ENCODE results near the gene QPCTL. TPM values are rescaled to one million over a fixed set of nuclear protein-coding genes. Genes with fewer than 3 reads are reported as not detected.

The QPCTL gene
- total and polyA plus RNA-seq, 2 of the 13 experiments (the other 11 are each of a cell fraction or from before 2014, with no cell fraction given) = 16.0 to 19.1 TPM

DNA sequence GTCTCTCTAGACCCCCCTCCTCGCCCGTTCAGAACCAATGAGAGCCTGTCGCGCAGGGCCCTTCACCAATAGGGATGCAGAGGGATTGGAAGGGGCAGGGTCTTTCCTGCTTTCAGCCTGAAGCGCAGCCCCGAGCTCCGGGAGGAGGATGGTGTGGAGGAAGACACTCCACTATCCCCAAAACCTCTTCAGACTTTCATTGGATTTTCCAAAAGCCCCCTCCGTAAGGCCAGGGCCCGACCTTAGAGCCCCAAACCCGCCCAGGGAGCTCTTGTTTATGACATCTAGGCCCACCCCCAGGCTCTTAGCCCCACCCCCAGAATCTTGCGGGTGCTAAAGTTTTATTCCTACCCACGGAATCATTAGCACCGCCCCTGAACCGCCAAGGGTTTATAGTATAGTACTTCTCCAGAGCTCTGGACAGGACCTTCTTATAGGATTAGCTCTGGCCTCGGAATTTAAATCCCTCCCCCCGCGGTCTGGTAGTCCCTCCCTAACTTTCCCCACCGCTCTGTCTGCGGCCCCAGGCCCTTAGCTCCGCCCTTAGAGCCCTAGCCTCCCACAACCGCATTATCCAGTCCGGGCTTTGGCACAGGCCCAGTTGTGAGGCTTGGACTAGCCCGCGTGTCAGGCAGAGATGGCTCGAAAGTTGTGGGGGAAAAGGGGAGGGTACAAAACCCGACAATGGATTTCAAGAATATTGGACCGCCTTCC, 46.7 kb upstream of the QPCTL start (continued):
- no peak for TF ChIP-seq NR2C2 (CRISPR knock-in tag; IDR thresholded peaks at IDR 0.05; ENCODE audit: borderline replicate concordance)
- no peak for TF ChIP-seq NR2F2 (IDR thresholded peaks at IDR 0.05; ENCODE audit: borderline replicate concordance, low read depth)
- TF ChIP-seq, protein P1, sequence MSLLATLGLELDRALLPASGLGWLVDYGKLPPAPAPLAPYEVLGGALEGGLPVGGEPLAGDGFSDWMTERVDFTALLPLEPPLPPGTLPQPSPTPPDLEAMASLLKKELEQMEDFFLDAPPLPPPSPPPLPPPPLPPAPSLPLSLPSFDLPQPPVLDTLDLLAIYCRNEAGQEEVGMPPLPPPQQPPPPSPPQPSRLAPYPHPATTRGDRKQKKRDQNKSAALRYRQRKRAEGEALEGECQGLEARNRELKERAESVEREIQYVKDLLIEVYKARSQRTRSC (CRISPR knock-in tag; IDR thresholded peaks at IDR 0.05; ENCODE audit: low read depth) = no peak
- TF ChIP-seq, protein P2, sequence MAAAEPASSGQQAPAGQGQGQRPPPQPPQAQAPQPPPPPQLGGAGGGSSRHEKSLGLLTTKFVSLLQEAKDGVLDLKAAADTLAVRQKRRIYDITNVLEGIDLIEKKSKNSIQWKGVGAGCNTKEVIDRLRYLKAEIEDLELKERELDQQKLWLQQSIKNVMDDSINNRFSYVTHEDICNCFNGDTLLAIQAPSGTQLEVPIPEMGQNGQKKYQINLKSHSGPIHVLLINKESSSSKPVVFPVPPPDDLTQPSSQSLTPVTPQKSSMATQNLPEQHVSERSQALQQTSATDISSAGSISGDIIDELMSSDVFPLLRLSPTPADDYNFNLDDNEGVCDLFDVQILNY (CRISPR knock-in tag; conservative IDR thresholded peaks at IDR 0.05) = no peak
- TF ChIP-seq, protein P3, sequence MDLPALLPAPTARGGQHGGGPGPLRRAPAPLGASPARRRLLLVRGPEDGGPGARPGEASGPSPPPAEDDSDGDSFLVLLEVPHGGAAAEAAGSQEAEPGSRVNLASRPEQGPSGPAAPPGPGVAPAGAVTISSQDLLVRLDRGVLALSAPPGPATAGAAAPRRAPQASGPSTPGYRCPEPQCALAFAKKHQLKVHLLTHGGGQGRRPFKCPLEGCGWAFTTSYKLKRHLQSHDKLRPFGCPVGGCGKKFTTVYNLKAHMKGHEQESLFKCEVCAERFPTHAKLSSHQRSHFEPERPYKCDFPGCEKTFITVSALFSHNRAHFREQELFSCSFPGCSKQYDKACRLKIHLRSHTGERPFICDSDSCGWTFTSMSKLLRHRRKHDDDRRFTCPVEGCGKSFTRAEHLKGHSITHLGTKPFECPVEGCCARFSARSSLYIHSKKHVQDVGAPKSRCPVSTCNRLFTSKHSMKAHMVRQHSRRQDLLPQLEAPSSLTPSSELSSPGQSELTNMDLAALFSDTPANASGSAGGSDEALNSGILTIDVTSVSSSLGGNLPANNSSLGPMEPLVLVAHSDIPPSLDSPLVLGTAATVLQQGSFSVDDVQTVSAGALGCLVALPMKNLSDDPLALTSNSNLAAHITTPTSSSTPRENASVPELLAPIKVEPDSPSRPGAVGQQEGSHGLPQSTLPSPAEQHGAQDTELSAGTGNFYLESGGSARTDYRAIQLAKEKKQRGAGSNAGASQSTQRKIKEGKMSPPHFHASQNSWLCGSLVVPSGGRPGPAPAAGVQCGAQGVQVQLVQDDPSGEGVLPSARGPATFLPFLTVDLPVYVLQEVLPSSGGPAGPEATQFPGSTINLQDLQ (CRISPR knock-in tag; IDR thresholded peaks at IDR 0.05) = no peak
- TF ChIP-seq, protein P4, sequence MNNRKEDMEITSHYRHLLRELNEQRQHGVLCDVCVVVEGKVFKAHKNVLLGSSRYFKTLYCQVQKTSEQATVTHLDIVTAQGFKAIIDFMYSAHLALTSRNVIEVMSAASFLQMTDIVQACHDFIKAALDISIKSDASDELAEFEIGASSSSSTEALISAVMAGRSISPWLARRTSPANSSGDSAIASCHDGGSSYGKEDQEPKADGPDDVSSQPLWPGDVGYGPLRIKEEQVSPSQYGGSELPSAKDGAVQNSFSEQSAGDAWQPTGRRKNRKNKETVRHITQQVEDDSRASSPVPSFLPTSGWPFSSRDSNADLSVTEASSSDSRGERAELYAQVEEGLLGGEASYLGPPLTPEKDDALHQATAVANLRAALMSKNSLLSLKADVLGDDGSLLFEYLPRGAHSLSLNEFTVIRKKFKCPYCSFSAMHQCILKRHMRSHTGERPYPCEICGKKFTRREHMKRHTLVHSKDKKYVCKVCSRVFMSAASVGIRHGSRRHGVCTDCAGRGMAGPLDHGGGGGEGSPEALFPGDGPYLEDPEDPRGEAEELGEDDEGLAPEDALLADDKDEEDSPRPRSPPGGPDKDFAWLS (CRISPR knock-in tag; IDR thresholded peaks at IDR 0.05; ENCODE audit: borderline replicate concordance) = no peak
- peak; percentile 37; the same call in 1 of the 2 replicates for TF ChIP-seq NFYB (CRISPR knock-in tag; IDR thresholded peaks at IDR 0.05)
- TF ChIP-seq, protein P5, sequence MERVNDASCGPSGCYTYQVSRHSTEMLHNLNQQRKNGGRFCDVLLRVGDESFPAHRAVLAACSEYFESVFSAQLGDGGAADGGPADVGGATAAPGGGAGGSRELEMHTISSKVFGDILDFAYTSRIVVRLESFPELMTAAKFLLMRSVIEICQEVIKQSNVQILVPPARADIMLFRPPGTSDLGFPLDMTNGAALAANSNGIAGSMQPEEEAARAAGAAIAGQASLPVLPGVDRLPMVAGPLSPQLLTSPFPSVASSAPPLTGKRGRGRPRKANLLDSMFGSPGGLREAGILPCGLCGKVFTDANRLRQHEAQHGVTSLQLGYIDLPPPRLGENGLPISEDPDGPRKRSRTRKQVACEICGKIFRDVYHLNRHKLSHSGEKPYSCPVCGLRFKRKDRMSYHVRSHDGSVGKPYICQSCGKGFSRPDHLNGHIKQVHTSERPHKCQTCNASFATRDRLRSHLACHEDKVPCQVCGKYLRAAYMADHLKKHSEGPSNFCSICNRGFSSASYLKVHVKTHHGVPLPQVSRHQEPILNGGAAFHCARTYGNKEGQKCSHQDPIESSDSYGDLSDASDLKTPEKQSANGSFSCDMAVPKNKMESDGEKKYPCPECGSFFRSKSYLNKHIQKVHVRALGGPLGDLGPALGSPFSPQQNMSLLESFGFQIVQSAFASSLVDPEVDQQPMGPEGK (CRISPR knock-in tag; IDR thresholded peaks at IDR 0.05) = 0 out of 2 replicates have a peak, but pooled peaks have one; percentile 43
- peak; percentile 33; the same call in 1 of the 2 replicates for TF ChIP-seq SALL1 (CRISPR knock-in tag; IDR thresholded peaks at IDR 0.05)
- no peak for TF ChIP-seq SP1 (IDR thresholded peaks at IDR 0.05)
- peak; percentile 53; the same call in 1 of the 2 replicates for TF ChIP-seq SP1 (CRISPR knock-in tag; IDR thresholded peaks at IDR 0.05)
- TF ChIP-seq ZMYM3 (CRISPR knock-in tag; IDR thresholded peaks at IDR 0.05) = peak; percentile 98
- TF ChIP-seq ZFX (CRISPR knock-in tag; IDR thresholded peaks at IDR 0.05; ENCODE audit: low read depth) = no peak
- no peak for TF ChIP-seq GABPB1 (CRISPR knock-in tag; IDR thresholded peaks at IDR 0.05)
- TF ChIP-seq ZNF30 (CRISPR knock-in tag; IDR thresholded peaks at IDR 0.05) = no peak
- TF ChIP-seq THAP11 (CRISPR knock-in tag; IDR thresholded peaks at IDR 0.05) = peak; percentile 35; the same call in 1 of the 2 replicates
- no peak for TF ChIP-seq ZNF768 (CRISPR knock-in tag; IDR thresholded peaks at IDR 0.05)
- no peak for TF ChIP-seq FOSL2 (CRISPR knock-in tag; IDR thresholded peaks at IDR 0.05)
- TF ChIP-seq SAP130 (CRISPR knock-in tag; IDR thresholded peaks at IDR 0.05; ENCODE audit: low read depth) = peak; percentile 36; the same call in 1 of the 2 replicates
- TF ChIP-seq JUND (CRISPR knock-in tag; IDR thresholded peaks at IDR 0.05) = no peak
- TF ChIP-seq ZNF335 (CRISPR knock-in tag; IDR thresholded peaks at IDR 0.05) = 0 out of 2 replicates have a peak, but pooled peaks have one; percentile 46
- TF ChIP-seq, protein P6, sequence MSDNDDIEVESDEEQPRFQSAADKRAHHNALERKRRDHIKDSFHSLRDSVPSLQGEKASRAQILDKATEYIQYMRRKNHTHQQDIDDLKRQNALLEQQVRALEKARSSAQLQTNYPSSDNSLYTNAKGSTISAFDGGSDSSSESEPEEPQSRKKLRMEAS (IDR thresholded peaks at IDR 0.05) = peak; percentile 37; the same call in 1 of the 2 replicates
- no peak for TF ChIP-seq ZNF850 (CRISPR knock-in tag; conservative IDR thresholded peaks at IDR 0.05)
